ENCODE data around the gene UGT1A10. TPM values are rescaled to one million over a fixed set of nuclear protein-coding genes. Genes with fewer than 3 reads are reported as not detected.

The UGT1A10 gene
- total and polyA plus RNA-seq, 2 donors (not counting 1 experiment from before 2014, with no cell fraction given), result not detected

DNA sequence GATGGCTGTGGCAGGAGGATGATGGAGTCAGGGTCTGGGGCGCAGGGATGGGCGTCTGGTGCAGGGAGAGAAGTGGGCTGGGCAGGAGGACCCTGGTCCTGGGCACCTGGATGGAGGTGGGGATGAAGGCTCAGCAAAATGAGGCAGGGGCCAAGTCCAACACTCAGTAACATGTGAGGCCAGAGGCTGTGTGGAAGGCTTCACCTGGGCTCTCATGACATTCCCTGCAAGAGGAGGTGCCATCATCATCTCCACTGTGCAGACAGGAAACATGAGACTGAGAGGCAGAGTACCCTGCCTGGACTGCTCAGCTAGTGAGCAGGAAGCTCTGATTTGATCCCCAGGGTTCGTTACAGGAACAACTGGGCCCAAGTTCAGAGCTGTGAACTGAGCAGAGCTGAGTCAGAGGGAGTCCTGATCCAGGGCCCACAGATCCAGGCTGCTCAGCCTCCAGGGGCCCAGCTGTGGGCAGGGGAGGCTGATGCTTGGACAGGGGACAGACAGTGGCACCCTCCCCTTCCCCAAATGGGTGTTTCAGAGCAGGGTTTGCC, 181.2 kb downstream of the UGT1A10 start:
- H4K20me1 ChIP-seq (ENCODE audit: control insufficient read depth, insufficient read depth, low read length, poor library complexity, severe bottlenecking), result no peaks in the 10 kb centered on the region
- Mint-ChIP-seq H3K9me3 (ENCODE audit: insufficient read depth) (no peaks in the 10 kb centered on the region), H3K27ac (no peak overlapping the region), H3K4me1 (no peaks in the 10 kb centered on the region), H3K4me3 (no peak overlapping the region), H3K27me3 (peaks cover 13% of the 10 kb centered on the region)
- peaks cover 0 to 6% (median 0%) of the 10 kb centered on the region in 3 donors for H3K9me3 ChIP-seq (ENCODE audit: control extremely low read depth in 1 of 3, control insufficient read depth in 2 of 3, insufficient read depth in 1 of 3, low read length in 2 of 3)
- H3K79me2 ChIP-seq (ENCODE audit: control insufficient read depth, insufficient read depth, low read length), result no peaks in the 10 kb centered on the region
- no peak for DNase-seq
- no peak overlapping the region for H3K9ac ChIP-seq (ENCODE audit: low read length)
- no peak overlapping the region for H3K27ac ChIP-seq (ENCODE audit: low read length in 2 of 2)
- H3K27me3 ChIP-seq (replicated peaks in 1 of 4; ENCODE audit: control extremely low read depth in 1 of 4, control insufficient read depth in 3 of 4, insufficient read depth in 4 of 4, low read length in 3 of 4), result peaks cover 0 to 5% (median 0%) of the 10 kb centered on the region in 4 experiments
- TF ChIP-seq, protein P1, sequence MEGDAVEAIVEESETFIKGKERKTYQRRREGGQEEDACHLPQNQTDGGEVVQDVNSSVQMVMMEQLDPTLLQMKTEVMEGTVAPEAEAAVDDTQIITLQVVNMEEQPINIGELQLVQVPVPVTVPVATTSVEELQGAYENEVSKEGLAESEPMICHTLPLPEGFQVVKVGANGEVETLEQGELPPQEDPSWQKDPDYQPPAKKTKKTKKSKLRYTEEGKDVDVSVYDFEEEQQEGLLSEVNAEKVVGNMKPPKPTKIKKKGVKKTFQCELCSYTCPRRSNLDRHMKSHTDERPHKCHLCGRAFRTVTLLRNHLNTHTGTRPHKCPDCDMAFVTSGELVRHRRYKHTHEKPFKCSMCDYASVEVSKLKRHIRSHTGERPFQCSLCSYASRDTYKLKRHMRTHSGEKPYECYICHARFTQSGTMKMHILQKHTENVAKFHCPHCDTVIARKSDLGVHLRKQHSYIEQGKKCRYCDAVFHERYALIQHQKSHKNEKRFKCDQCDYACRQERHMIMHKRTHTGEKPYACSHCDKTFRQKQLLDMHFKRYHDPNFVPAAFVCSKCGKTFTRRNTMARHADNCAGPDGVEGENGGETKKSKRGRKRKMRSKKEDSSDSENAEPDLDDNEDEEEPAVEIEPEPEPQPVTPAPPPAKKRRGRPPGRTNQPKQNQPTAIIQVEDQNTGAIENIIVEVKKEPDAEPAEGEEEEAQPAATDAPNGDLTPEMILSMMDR (IDR thresholded peaks at IDR 0.05), result no peak
- no peak for TF ChIP-seq EZH2 (IDR thresholded peaks at IDR 0.05; ENCODE audit: borderline replicate concordance, insufficient read depth, low read depth, low read length, poor library complexity, severe bottlenecking)
- no peak overlapping the region for H3K4me3 ChIP-seq (ENCODE audit: control extremely low read depth in 1 of 5, extremely low read depth in 1 of 5, insufficient read depth in 1 of 5, low read depth in 2 of 5, low read length in 4 of 5)
- intact Hi-C loops (cut with micrococcal nuclease), result no loop called here
- no peak for ATAC-seq (ENCODE audit: low read depth)
- no peaks in the 10 kb centered on the region for H3K4me1 ChIP-seq (ENCODE audit: control insufficient read depth in 2 of 2, insufficient read depth in 2 of 2, low read length in 2 of 2)
- H3K36me3 ChIP-seq (replicated peaks in 1 of 2; ENCODE audit: control extremely low read depth in 1 of 2, control insufficient read depth in 1 of 2, extremely low read depth in 1 of 2, insufficient read depth in 2 of 2, low read length in 1 of 2), result no peaks in the 10 kb centered on the region
- POLR2A ChIA-PET, result no interaction called here
- H2AFZ ChIP-seq (ENCODE audit: insufficient read depth, low read depth, low read length, poor library complexity, severe bottlenecking), result no peak overlapping the region
- CTCF ChIA-PET, result no interaction called here
- 81% methylated on average over 3 of the region's 3 CpGs for WGBS (ENCODE audit: insufficient coverage)
- H3K4me2 ChIP-seq (replicated peaks; ENCODE audit: low read depth, low read length, poor library complexity, severe bottlenecking), result no peak overlapping the region

DNA sequence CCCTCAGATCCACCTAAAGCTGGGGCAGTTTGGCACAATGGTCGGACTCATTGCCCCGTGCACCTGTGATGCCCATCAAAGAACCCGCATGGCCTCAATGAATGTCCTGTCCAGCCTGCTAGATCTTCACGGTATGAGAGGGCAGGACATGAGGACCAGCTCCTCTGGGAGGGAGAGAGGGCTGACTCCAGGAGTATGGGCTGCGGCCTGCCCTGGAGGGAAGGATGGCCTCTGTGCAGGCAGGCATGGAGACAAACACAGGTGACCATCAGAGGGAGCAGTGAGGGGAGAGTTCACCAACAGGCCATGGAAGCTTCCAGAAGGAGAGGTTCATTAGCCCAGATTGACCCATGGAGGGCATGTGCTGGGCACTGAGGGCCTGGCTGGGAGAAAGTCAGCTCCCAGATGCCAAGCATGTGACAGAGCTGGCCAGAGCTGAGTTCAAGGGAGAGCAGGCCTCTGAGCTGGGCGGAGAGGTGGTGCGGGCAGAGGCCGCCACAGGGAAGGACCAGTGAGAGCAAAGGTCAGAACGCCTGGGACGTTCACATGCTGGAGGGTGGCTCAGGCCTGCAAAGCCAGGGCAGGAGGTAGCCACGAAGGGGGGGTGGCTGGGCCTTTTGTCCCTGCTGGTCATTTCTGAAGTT, 181.9 kb downstream of the UGT1A10 start:
- POLR2A ChIA-PET, result no interaction called here
- no peak for DNase-seq

More for the DNA sequence above, 181.9 kb downstream of the UGT1A10 start:
- no peak for ATAC-seq (ENCODE audit: low read depth)
- CTCF ChIA-PET, result no interaction called here
- Histone ChIP-seq H3K4me3 (ENCODE audit: control extremely low read depth in 1 of 5, extremely low read depth in 1 of 5, insufficient read depth in 1 of 5, low read depth in 2 of 5, low read length in 4 of 5) (no peak overlapping the region), H4K20me1 (ENCODE audit: control insufficient read depth, insufficient read depth, low read length, poor library complexity, severe bottlenecking) (no peaks in the 10 kb centered on the region), H2AFZ (ENCODE audit: insufficient read depth, low read depth, low read length, poor library complexity, severe bottlenecking) (no peak overlapping the region), H3K36me3 (replicated peaks in 1 of 2; ENCODE audit: control extremely low read depth in 1 of 2, control insufficient read depth in 1 of 2, extremely low read depth in 1 of 2, insufficient read depth in 2 of 2, low read length in 1 of 2) (no peaks in the 10 kb centered on the region), H3K27me3 (replicated peaks in 1 of 4; ENCODE audit: control extremely low read depth in 1 of 4, control insufficient read depth in 3 of 4, insufficient read depth in 4 of 4, low read length in 3 of 4) (peaks cover 0 to 5% (median 0%) of the 10 kb centered on the region in 4 experiments), H3K9me3 (ENCODE audit: control extremely low read depth in 1 of 3, control insufficient read depth in 2 of 3, insufficient read depth in 1 of 3, low read length in 2 of 3) (peaks cover 0 to 6% (median 0%) of the 10 kb centered on the region in 3 donors), H3K4me2 (replicated peaks; ENCODE audit: low read depth, low read length, poor library complexity, severe bottlenecking) (no peak overlapping the region), H3K4me1 (ENCODE audit: control insufficient read depth in 2 of 2, insufficient read depth in 2 of 2, low read length in 2 of 2) (no peaks in the 10 kb centered on the region), H3K27ac (ENCODE audit: low read length in 2 of 2) (no peak overlapping the region), H3K79me2 (ENCODE audit: control insufficient read depth, insufficient read depth, low read length) (no peaks in the 10 kb centered on the region), H3K9ac (ENCODE audit: low read length) (no peak overlapping the region)
- Mint-ChIP-seq H3K4me1 (no peaks in the 10 kb centered on the region), H3K27ac (no peak overlapping the region), H3K4me3 (no peak overlapping the region), H3K27me3 (peaks cover 9% of the 10 kb centered on the region), H3K9me3 (ENCODE audit: insufficient read depth) (no peaks in the 10 kb centered on the region)
- intact Hi-C loops (cut with micrococcal nuclease), result no loop called here
- no peak for TF ChIP-seq EZH2 (IDR thresholded peaks at IDR 0.05; ENCODE audit: borderline replicate concordance, insufficient read depth, low read depth, low read length, poor library complexity, severe bottlenecking)
- TF ChIP-seq, protein P1 (IDR thresholded peaks at IDR 0.05), result no peak
- 91% methylated on average over 11 of the region's 11 CpGs for WGBS (ENCODE audit: insufficient coverage)
